Activated naive CD8-positive, alpha-beta T cell treated with anti-CD3 and anti-CD28 coated beads for 36 hours (primary cell): ENCODE measurements around the gene NOS1AP. TPM values are rescaled to one million over a fixed set of nuclear protein-coding genes. Genes with fewer than 3 reads are reported as not detected.

Source experiments
- DNase-seq: peaks from one replicate; pipeline ENCODE4 v3.0.0; 2021
- H3K27ac Mint-ChIP-seq: one replicate; pipeline ENCODE4 v1.8.0; 2022; ENCODE audit warnings: mild to moderate bottlenecking, moderate library complexity, mixed read lengths
- H3K27me3 Mint-ChIP-seq: one replicate; pipeline ENCODE4 v1.8.0; 2022; ENCODE audit warnings: mild to moderate bottlenecking, mixed read lengths
- H3K36me3 Mint-ChIP-seq: one replicate; pipeline ENCODE4 v1.8.0; 2021; ENCODE audit warnings: mild to moderate bottlenecking, mixed read lengths
- H3K4me1 Mint-ChIP-seq: one replicate; pipeline ENCODE4 v1.8.0; 2021; ENCODE audit warnings: mixed read lengths
- H3K4me3 Mint-ChIP-seq: one replicate; pipeline ENCODE4 v1.8.0; 2022; ENCODE audit warnings: mild to moderate bottlenecking, moderate library complexity, mixed read lengths
- H3K9me3 Mint-ChIP-seq: one replicate; pipeline ENCODE4 v1.8.0; 2022; ENCODE audit warnings: mixed read lengths
- total RNA-seq, 2 experiments: library from RNA; stranded (reverse); gene quantifications; one replicate each; pipeline ENCODE4 v1.2.3, GENCODE V29; 2021

The NOS1AP gene
- under 1 TPM; 0.14 to 0.21 TPM for total RNA-seq

- no peak within 1 kb of the TSS for H3K27ac Mint-ChIP-seq
- peak within 1 kb of the TSS; percentile 77 for H3K4me3 Mint-ChIP-seq
- H3K4me1 Mint-ChIP-seq: peaks cover 8% of the 10 kb centered on the region
- DNase-seq: peak; percentile 89
- H3K36me3 Mint-ChIP-seq: no peaks in the 10 kb centered on the region
- no peaks in the 10 kb centered on the region for H3K9me3 Mint-ChIP-seq
- peaks cover 71% of the 10 kb centered on the region for H3K27me3 Mint-ChIP-seq
Measured at GRCh38 chr1:162069334-162070093, at the start of gene NOS1AP. TSS of gene NOS1AP (plus strand) at chr1:162069691. CDS start at chr1:162070178, 487 bp downstream.

GRCh38 chr1:162020150-162020549, 49.3 kb upstream of the NOS1AP start:
- Mint-ChIP-seq H3K27ac (no peak overlapping the region), H3K9me3 (no peaks in the 10 kb centered on the region), H3K4me3 (no peak overlapping the region), H3K36me3 (no peaks in the 10 kb centered on the region), H3K4me1 (peaks cover 12% of the 10 kb centered on the region), H3K27me3 (peaks cover 26% of the 10 kb centered on the region)
- DNase-seq: no peak

- H3K4me3 Mint-ChIP-seq: no peak overlapping the region
- H3K27ac Mint-ChIP-seq: no peak overlapping the region
- H3K27me3 Mint-ChIP-seq: peaks cover 34% of the 10 kb centered on the region
- peaks cover 12% of the 10 kb centered on the region for H3K4me1 Mint-ChIP-seq
- no peaks in the 10 kb centered on the region for H3K36me3 Mint-ChIP-seq
- H3K9me3 Mint-ChIP-seq: no peaks in the 10 kb centered on the region
- no peak for DNase-seq
Measured at GRCh38 chr1:162021124-162021523, 48.4 kb upstream of the NOS1AP start.

GRCh38 chr1:162022626-162023025, 46.9 kb upstream of the NOS1AP start:
- DNase-seq: no peak
- Mint-ChIP-seq H3K4me3 (peak overlapping the region; percentile 88), H3K27me3 (peaks cover 47% of the 10 kb centered on the region), H3K27ac (no peak overlapping the region), H3K36me3 (no peaks in the 10 kb centered on the region), H3K9me3 (no peaks in the 10 kb centered on the region), H3K4me1 (peaks cover 12% of the 10 kb centered on the region)

- Mint-ChIP-seq H3K4me3 (peak overlapping the region; percentile 88), H3K27me3 (peaks cover 52% of the 10 kb centered on the region), H3K9me3 (no peaks in the 10 kb centered on the region), H3K36me3 (no peaks in the 10 kb centered on the region), H3K27ac (no peak overlapping the region), H3K4me1 (peaks cover 12% of the 10 kb centered on the region)
- DNase-seq: no peak
Measured at GRCh38 chr1:162023181-162023546, 46.3 kb upstream of the NOS1AP start.

GRCh38 chr1:162023547-162024501, 45.7 kb upstream of the NOS1AP start, which contains the start of gene OLFML2B:
TSS of gene OLFML2B (minus strand) at chr1:162023869. CDS start at chr1:162023430, 439 bp downstream.
- Mint-ChIP-seq H3K4me3 (peak within 1 kb of the TSS; percentile 88), H3K27me3 (peaks cover 56% of the 10 kb centered on the region), H3K27ac (no peak within 1 kb of the TSS), H3K9me3 (no peaks in the 10 kb centered on the region), H3K36me3 (no peaks in the 10 kb centered on the region), H3K4me1 (peaks cover 12% of the 10 kb centered on the region)
- DNase-seq: peak; percentile 69

GRCh38 chr1:162025541-162025940, 44.0 kb upstream of the NOS1AP start:
- Mint-ChIP-seq H3K4me3 (no peak overlapping the region), H3K9me3 (no peaks in the 10 kb centered on the region), H3K36me3 (no peaks in the 10 kb centered on the region), H3K27ac (no peak overlapping the region), H3K27me3 (peaks cover 56% of the 10 kb centered on the region), H3K4me1 (peaks cover 12% of the 10 kb centered on the region)
- DNase-seq: no peak

- Mint-ChIP-seq H3K9me3 (no peaks in the 10 kb centered on the region), H3K4me3 (no peak overlapping the region), H3K4me1 (peaks cover 12% of the 10 kb centered on the region), H3K27me3 (peaks cover 62% of the 10 kb centered on the region), H3K36me3 (no peaks in the 10 kb centered on the region), H3K27ac (no peak overlapping the region)
- no peak for DNase-seq
Measured at GRCh38 chr1:162026881-162027280, 42.6 kb upstream of the NOS1AP start.

GRCh38 chr1:162028726-162029125, 40.8 kb upstream of the NOS1AP start:
- DNase-seq: no peak
- Mint-ChIP-seq H3K4me1 (peaks cover 6% of the 10 kb centered on the region), H3K27me3 (peaks cover 53% of the 10 kb centered on the region), H3K36me3 (no peaks in the 10 kb centered on the region), H3K4me3 (no peak overlapping the region), H3K27ac (no peak overlapping the region), H3K9me3 (no peaks in the 10 kb centered on the region)

GRCh38 chr1:162029157-162029556, 40.3 kb upstream of the NOS1AP start:
- Mint-ChIP-seq H3K36me3 (no peaks in the 10 kb centered on the region), H3K4me1 (peaks cover 3% of the 10 kb centered on the region), H3K27me3 (peaks cover 52% of the 10 kb centered on the region), H3K9me3 (no peaks in the 10 kb centered on the region), H3K4me3 (no peak overlapping the region), H3K27ac (no peak overlapping the region)
- no peak for DNase-seq

GRCh38 chr1:162030759-162031280, 38.7 kb upstream of the NOS1AP start:
- Mint-ChIP-seq H3K36me3 (no peaks in the 10 kb centered on the region), H3K27me3 (peaks cover 36% of the 10 kb centered on the region), H3K27ac (no peak overlapping the region), H3K9me3 (no peaks in the 10 kb centered on the region), H3K4me3 (no peak overlapping the region), H3K4me1 (peaks cover 3% of the 10 kb centered on the region)
- no peak for DNase-seq

GRCh38 chr1:162033428-162033827, 36.1 kb upstream of the NOS1AP start:
- no peak for DNase-seq
- peaks cover 27% of the 10 kb centered on the region for H3K27me3 Mint-ChIP-seq
- no peak overlapping the region for H3K4me3 Mint-ChIP-seq
- no peak overlapping the region for H3K27ac Mint-ChIP-seq
- no peaks in the 10 kb centered on the region for H3K9me3 Mint-ChIP-seq
- no peaks in the 10 kb centered on the region for H3K36me3 Mint-ChIP-seq
- peaks cover 5% of the 10 kb centered on the region for H3K4me1 Mint-ChIP-seq

GRCh38 chr1:162035241-162035640, 34.2 kb upstream of the NOS1AP start:
- Mint-ChIP-seq H3K9me3 (no peaks in the 10 kb centered on the region), H3K36me3 (no peaks in the 10 kb centered on the region), H3K27me3 (peaks cover 24% of the 10 kb centered on the region), H3K4me3 (no peak overlapping the region), H3K4me1 (peaks cover 5% of the 10 kb centered on the region), H3K27ac (no peak overlapping the region)
- no peak for DNase-seq

GRCh38 chr1:162036163-162036562, 33.3 kb upstream of the NOS1AP start:
- Mint-ChIP-seq H3K4me1 (peaks cover 5% of the 10 kb centered on the region), H3K27me3 (peaks cover 22% of the 10 kb centered on the region), H3K9me3 (no peaks in the 10 kb centered on the region), H3K27ac (no peak overlapping the region), H3K4me3 (no peak overlapping the region), H3K36me3 (no peaks in the 10 kb centered on the region)
- DNase-seq: no peak

GRCh38 chr1:162038624-162039023, 30.9 kb upstream of the NOS1AP start:
- Mint-ChIP-seq H3K27me3 (peaks cover 16% of the 10 kb centered on the region), H3K4me3 (no peak overlapping the region), H3K9me3 (peaks cover 3% of the 10 kb centered on the region), H3K4me1 (peaks cover 5% of the 10 kb centered on the region), H3K36me3 (no peaks in the 10 kb centered on the region), H3K27ac (no peak overlapping the region)
- DNase-seq: no peak
